AG04450 (cell line): Measurements from ENCODE around the gene OSBPL10. TPM values are rescaled to one million over a fixed set of nuclear protein-coding genes. Genes with fewer than 3 reads are reported as not detected.

Source experiments
- CTCF ChIA-PET: fragments of 300-600, 350-600 bp; formaldehyde crosslinking; extraction: SDS; loops from one replicate; lab custom pipeline; 2022; ENCODE audit warnings: antibody characterized with exemption, inconsistent platforms; lab: Charles Lee
- POLR2A ChIA-PET: fragments of 350-600 bp; formaldehyde crosslinking; extraction: SDS; loops from one replicate; lab custom pipeline; 2021; ENCODE audit warnings: antibody characterized with exemption, inconsistent platforms; lab: Yijun Ruan, JAX
- DNase-seq: peaks from one replicate; pipeline ENCODE4 v3.0.0-alpha.2; 2011; ENCODE audit warnings: low read depth, low spot score
- H3K27ac ChIP-seq: one replicate; pipeline ENCODE4 v1.5.1; 2012; ENCODE audit warnings: low read depth, low read length, control low read depth
- H3K27me3 ChIP-seq: one replicate; pipeline ENCODE4 v1.6.0; 2012; ENCODE audit warnings: low read length; ENCODE audit not compliant: control insufficient read depth, insufficient read depth
- H3K4me3 ChIP-seq: 2 replicates; pipeline ENCODE4 v1.5.1; 2011; ENCODE audit warnings: mild to moderate bottlenecking, low read depth, low read length, control low read depth
- H3K9me3 ChIP-seq: 2 replicates; pipeline ENCODE4 v1.5.1; 2012; ENCODE audit warnings: low read length; ENCODE audit not compliant: control insufficient read depth, insufficient read depth
- polyA plus RNA-seq: library from polyadenylated mRNA; depleted of rRNA; stranded (reverse); fragments of >200 nt; gene quantifications from 2 replicates; pipeline ENCODE4 v1.2.3, GENCODE V29; 2011
- TF ChIP-seq, protein P1 (sequence below): IDR thresholded peaks from 2 replicates; pipeline ENCODE4 v1.5.1; 2011; ENCODE audit warnings: low read depth, low read length, control low read depth, inconsistent platforms

Gene OSBPL10
- polyA plus RNA-seq, 1 experiment: 13.2 TPM

DNA sequence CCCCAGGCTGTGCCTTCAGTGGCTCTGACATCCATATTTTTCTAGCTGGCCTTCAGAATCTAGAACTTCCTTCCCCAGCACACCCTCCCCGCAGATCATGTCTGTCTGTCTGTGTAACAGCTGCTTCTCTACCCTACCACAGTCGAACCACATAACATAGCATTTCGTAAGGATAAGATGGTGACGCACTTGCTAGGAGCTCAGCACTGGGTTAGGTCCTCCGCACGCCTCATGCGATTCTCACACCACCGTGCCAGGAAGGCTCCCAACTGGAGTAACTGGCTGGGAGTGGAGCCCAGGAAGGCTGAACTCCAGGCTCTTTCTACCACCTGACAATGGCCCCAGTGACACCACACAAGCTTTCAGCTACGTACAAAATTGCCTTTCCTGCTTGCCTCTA is 279.8 kb downstream of the OSBPL10 start:
- Histone ChIP-seq H3K27me3 (no peaks in the 10 kb centered on the region), H3K27ac (no peak overlapping the region), H3K9me3 (no peaks in the 10 kb centered on the region), H3K4me3 (no peak overlapping the region)
- TF ChIP-seq, protein P1, sequence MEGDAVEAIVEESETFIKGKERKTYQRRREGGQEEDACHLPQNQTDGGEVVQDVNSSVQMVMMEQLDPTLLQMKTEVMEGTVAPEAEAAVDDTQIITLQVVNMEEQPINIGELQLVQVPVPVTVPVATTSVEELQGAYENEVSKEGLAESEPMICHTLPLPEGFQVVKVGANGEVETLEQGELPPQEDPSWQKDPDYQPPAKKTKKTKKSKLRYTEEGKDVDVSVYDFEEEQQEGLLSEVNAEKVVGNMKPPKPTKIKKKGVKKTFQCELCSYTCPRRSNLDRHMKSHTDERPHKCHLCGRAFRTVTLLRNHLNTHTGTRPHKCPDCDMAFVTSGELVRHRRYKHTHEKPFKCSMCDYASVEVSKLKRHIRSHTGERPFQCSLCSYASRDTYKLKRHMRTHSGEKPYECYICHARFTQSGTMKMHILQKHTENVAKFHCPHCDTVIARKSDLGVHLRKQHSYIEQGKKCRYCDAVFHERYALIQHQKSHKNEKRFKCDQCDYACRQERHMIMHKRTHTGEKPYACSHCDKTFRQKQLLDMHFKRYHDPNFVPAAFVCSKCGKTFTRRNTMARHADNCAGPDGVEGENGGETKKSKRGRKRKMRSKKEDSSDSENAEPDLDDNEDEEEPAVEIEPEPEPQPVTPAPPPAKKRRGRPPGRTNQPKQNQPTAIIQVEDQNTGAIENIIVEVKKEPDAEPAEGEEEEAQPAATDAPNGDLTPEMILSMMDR: no peak
- ChIA-PET CTCF (no interaction called here), POLR2A (no interaction called here)
- no peak for DNase-seq

GRCh38 chr3:31699309-31699953 is 281.6 kb downstream of the OSBPL10 start:
- no peaks in the 10 kb centered on the region for H3K9me3 ChIP-seq
- H3K27me3 ChIP-seq: no peaks in the 10 kb centered on the region
- DNase-seq: no peak
- no peak overlapping the region for H3K4me3 ChIP-seq
- TF ChIP-seq, protein P1: no peak
- ChIA-PET POLR2A (no interaction called here), CTCF (no interaction called here)
- H3K27ac ChIP-seq: no peak overlapping the region

DNA sequence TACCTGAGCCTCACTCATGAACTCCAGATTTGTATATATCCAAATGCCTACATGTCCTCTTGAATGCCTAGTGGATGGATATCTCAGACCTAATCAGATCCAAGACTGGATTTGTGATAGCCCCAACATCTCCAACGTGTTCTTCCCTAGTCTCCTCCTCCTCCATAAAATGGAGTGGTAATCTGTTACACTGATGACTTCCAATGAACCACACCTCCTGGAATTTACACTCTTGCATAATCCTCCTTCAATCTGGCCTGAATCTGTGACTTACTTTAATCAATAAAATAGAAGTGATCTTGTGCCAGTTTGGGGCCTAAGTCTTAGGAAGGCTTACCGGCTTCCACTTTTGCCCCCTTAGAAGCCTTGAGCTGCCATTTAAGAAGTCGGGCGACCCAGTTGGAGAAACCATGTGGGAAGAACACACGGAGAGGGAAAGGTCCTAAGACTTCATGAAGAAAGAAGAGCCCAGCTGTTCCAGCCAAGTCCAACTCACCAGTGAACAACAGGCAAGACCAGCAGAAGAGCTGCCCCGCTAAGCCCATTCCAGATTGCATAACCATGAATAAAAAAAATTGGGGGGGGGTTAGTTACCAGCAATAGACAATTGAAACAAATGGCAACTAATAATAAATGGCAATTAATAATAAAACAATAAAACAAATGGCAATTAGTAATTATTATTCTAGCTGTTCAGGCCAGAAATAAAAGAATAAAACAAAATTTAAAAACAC is 284.1 kb downstream of the OSBPL10 start:
- Histone ChIP-seq H3K9me3 (no peaks in the 10 kb centered on the region), H3K4me3 (no peak overlapping the region), H3K27ac (no peak overlapping the region), H3K27me3 (no peaks in the 10 kb centered on the region)
- POLR2A ChIA-PET: no interaction called here
- CTCF ChIA-PET: no interaction called here
- TF ChIP-seq, protein P1: no peak
- no peak for DNase-seq

DNA sequence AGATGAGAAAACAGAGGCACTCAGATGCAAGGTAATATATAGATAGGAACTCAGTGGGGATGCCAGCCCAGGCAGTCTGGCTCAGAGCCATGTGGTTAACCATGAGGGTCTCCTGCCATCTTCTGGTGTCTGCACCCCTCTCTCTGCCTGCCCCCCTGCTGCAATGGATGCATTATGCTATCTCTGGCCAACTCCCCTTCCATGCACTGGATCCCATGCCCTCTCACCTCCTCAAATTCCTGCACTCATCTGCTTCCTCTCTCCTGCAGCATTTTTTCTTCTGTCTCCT is 285.1 kb downstream of the OSBPL10 start:
- no peak for DNase-seq
- Histone ChIP-seq H3K27me3 (no peaks in the 10 kb centered on the region), H3K27ac (no peak overlapping the region), H3K9me3 (no peaks in the 10 kb centered on the region), H3K4me3 (no peak overlapping the region)
- CTCF ChIA-PET: interaction anchor here (1.0 kb wide), 1 partner anchor 8 kb away, joined by 4 read pairs; no protein-coding TSS in a partner anchor
- TF ChIP-seq, protein P1: no peak
- POLR2A ChIA-PET: no interaction called here

- ChIA-PET CTCF (interaction anchor here (0.7 to 1.1 kb wide), 4 partner anchors 8 to 29 kb away, joined by 3 to 4 read pairs (median 4); no protein-coding TSS in a partner anchor), POLR2A (no interaction called here)
Measured at GRCh38 chr3:31695280-31696008, 285.6 kb downstream of the OSBPL10 start.

More at GRCh38 chr3:31695280-31696008, 285.6 kb downstream of the OSBPL10 start:
- Histone ChIP-seq H3K9me3 (no peaks in the 10 kb centered on the region), H3K27me3 (no peaks in the 10 kb centered on the region), H3K27ac (no peak overlapping the region), H3K4me3 (no peak overlapping the region)
- TF ChIP-seq, protein P1: peak; percentile 38
- no peak for DNase-seq
